MM.1S (cell line): Measurements from ENCODE around the gene PIGC.

ENCODE experiments used
- CTCF ChIP-seq: fragments of 300-600 bp; sonication (generic); IDR thresholded peaks from 2 replicates; pipeline ENCODE4 v1.5.1; 2016; ENCODE audit warnings: antibody characterized with exemption, low read length, mixed read lengths
- EZH2 ChIP-seq: fragments of 300-600 bp; sonication (generic); optimal IDR thresholded peaks from 2 replicates; pipeline ENCODE3; 2017; ENCODE audit warnings: low read depth, mild to moderate bottlenecking, antibody characterized with exemption, low read length, mixed read lengths
- EZH2phosphoT487 ChIP-seq: fragments of 300-600 bp; sonication (generic); IDR thresholded peaks from 2 replicates; pipeline ENCODE4 v1.6.1; 2018; ENCODE audit warnings: antibody characterized with exemption, low read length

GRCh38 chr1:172423336-172423735 is 20.5 kb downstream of the PIGC start:
- TF ChIP-seq CTCF (no peak), EZH2phosphoT487 (no peak), EZH2 (no peak)
